Aorta (tissue), 5 donors: ENCODE results near the gene LRRFIP1. TPM values are rescaled to one million over a fixed set of nuclear protein-coding genes. Genes with fewer than 3 reads are reported as not detected.
A peak's percentile ranks its signal among the peaks of the same experiment; 100 is the strongest.

ENCODE experiments used
- ATAC-seq: fragments of 200-7000 bp; cut with Tn5 transposase; one replicate; pipeline ENCODE4 v1.9.1; 2022; ENCODE audit warnings: moderate library complexity; ENCODE audit not compliant: low FRiP score
- DNase-seq, 2 donors: peaks; one replicate each; pipeline ENCODE4 v3.0.0-alpha.2; 2020
- H3K27ac ChIP-seq, 2 donors: one replicate each; pipeline ENCODE4 v1.5.1; 2013; ENCODE audit warnings: low read length in 2 of 2, mild to moderate bottlenecking in 2 of 2, moderate library complexity in 2 of 2, control low read depth in 1 of 2, inconsistent platforms in 1 of 2, low read depth in 1 of 2
- H3K27me3 ChIP-seq, 2 donors: one replicate each; pipeline ENCODE4 v1.6.1; 2013; ENCODE audit warnings: control low read depth in 1 of 2, low read length in 1 of 2, mild to moderate bottlenecking in 1 of 2, moderate library complexity in 1 of 2; ENCODE audit not compliant: insufficient read depth in 2 of 2, control insufficient read depth in 1 of 2
- H3K36me3 ChIP-seq, 2 donors: one replicate each; pipeline ENCODE4 v1.6.1; 2013; ENCODE audit warnings: control low read depth in 1 of 2, low read length in 1 of 2, mild to moderate bottlenecking in 1 of 2; ENCODE audit not compliant: insufficient read depth in 2 of 2, control insufficient read depth in 1 of 2
- H3K4me1 ChIP-seq, 2 donors: one replicate each; pipeline ENCODE4 v1.6.1; 2013; ENCODE audit warnings: low read length in 2 of 2, control low read depth in 1 of 2, mild to moderate bottlenecking in 1 of 2, moderate library complexity in 1 of 2; ENCODE audit not compliant: insufficient read depth in 2 of 2, control insufficient read depth in 1 of 2
- H3K4me3 ChIP-seq, 2 donors: one replicate each; pipeline ENCODE4 v1.5.1; 2013; ENCODE audit warnings: low read length in 2 of 2, control low read depth in 1 of 2, mild to moderate bottlenecking in 1 of 2
- H3K9me3 ChIP-seq: one replicate; pipeline ENCODE4 v1.6.1; 2013; ENCODE audit warnings: mild to moderate bottlenecking, low read length; ENCODE audit not compliant: control insufficient read depth
- WGBS, 2 donors: extraction: QIAGEN DNeasy Blood & Tissue Kit; methylation state at CpG; one replicate each; pipeline ENCODE4 v1.1.7; 2013; 5-methylcytosine and 5-hydroxymethylcytosine counted together
- intact Hi-C, 2 donors: fragments of 100-400 bp; cut with DNase I; formaldehyde crosslinking; loops; one replicate each; pipeline versions ENCODE4 v1.14.2 to v1.15.0; 2022
- polyA plus RNA-seq, 2 donors: library from polyadenylated mRNA; stranded (reverse); fragments of 200-250 nt; gene quantifications; one replicate each; pipeline ENCODE4 v1.2.3, GENCODE V29; 2013
- total RNA-seq, 2 donors: library from RNA; stranded (reverse); fragmentation: NEBNext Ultra II Directional; extraction: Animal tissue kit (Norgen Biotek cat#: 25700); gene quantifications; one replicate each; pipeline ENCODE4 v1.2.1, GENCODE V29; 2021
- donor health status: healthy with polysubstance abuse.
- donor health status: Bipolar disorder and iron deficiency.
- donor health status: DM: no; HTN: no; CAD: no.
- donor health status: DM: no; HTN: no; CAD: no.
- donor health status: DM: yes; HTN: yes; CAD: no.

LRRFIP1 gene
- total and polyA plus RNA-seq, 4 donors: 100 to 348 (median 169) TPM

DNA sequence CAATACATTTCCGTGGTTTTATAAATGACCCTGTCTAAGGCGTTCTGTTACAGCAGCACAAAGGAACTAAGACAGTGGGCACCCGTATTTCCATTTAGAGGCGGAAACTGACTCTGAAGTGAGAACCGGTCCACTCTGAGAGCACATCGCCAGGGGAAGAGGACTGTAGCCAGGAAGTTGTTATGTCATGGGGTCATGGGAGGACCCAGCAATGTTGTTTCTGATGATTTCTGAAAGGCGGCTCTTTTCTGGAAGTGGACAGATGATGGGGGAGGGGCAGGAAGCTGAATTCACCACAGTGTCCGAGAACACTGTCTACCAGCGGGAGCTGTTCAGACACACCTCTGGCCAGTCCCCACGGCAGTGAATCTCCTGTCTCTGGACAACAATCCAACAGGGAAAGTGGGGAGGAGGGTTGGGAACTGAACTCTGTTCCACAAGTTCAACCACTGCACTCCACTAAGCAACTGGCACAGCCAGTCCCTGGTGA lies 2.1 kb upstream of the LRRFIP1 start:
- Histone ChIP-seq H3K4me1 (no peaks in the 10 kb centered on the region), H3K4me3 (no peak overlapping the region)
- no peak for ATAC-seq

DNA sequence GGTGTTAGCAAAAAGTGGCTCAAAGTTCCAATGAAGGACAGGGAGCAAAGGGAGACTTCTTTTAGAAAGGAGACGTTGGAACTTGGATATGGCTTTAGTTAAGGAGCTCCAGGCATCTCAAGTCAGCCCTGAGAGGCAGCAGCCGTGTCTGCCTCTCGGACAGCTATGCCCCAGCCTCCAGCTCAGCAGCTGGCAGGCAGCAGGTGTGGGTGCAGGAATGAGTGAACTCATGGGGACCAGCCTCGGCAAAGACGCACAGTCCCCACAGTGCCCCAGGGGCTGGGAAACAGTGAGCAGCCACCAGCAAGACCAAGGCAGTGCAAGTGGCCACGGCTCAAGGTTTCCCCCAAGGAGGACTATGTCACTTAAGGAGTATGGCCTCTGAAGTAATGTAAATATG lies 1.6 kb upstream of the LRRFIP1 start:
- DNase-seq (no peak), ATAC-seq (no peak)
- Histone ChIP-seq H3K4me1 (peaks cover 0 to 4% of the 10 kb centered on the region in 2 donors), H3K4me3 (no peak overlapping the region), H3K27ac (peak overlapping the region in 1 of 2 donors; percentile 78), H3K9me3 (no peaks in the 10 kb centered on the region), H3K27me3 (no peaks in the 10 kb centered on the region), H3K36me3 (no peaks in the 10 kb centered on the region)
- intact Hi-C loops: loop anchor here in 1 of 2 donors (5.0 kb wide), 2 partner anchors 33 to 37 kb away; partner anchors contain the start of gene RAB17
- 20 to 42% methylated on average over 6 of the region's 6 CpGs for whole genome bisulfite sequencing, 2 donors

More for the DNA sequence above, 2.1 kb upstream of the LRRFIP1 start:
- H3K27ac ChIP-seq: peak overlapping the region in 1 of 2 donors; percentile 78
- WGBS, 2 donors: 88 to 93% methylated on average over 10 of the region's 10 CpGs
- DNase-seq: peak in 1 of 2 donors; percentile 75
- no peaks in the 10 kb centered on the region for H3K36me3 ChIP-seq
- intact Hi-C loops: loop anchor here in 1 of 2 donors (5.0 kb wide), 2 partner anchors 33 to 37 kb away; partner anchors contain the start of gene RAB17
- H3K27me3 ChIP-seq: no peaks in the 10 kb centered on the region
- H3K9me3 ChIP-seq: no peaks in the 10 kb centered on the region

DNA sequence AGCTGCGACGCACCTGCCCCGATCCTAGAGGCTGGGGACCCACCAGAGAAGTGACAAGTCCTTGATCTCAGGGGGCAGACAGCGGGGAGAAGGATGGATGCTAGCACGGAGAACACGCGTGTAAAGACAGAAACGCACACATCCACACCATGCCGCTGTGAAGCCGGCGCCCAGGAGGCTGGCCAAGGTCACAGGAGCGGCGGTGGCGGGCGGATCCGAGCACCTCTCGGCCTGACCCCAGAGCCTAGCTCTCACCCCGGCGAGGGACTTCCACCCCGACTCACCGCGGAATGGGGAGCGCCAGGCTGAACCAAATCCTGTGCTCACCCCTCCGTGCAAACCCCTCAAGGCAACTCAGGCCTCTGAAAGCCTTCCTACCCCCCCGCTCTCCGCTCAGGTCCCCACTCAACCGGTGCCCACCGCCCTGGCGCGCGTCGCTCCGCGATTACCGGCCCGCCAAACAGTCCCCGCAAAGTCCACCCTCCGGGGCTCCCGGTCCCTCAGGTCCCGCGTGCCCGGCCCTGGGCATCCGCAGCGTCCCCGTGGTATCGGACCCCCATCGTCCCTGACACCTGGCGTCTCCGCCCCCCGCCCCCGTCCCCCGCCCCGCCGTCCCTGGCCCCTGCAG lies 460 bp upstream of the LRRFIP1 start:
- no peaks in the 10 kb centered on the region for H3K27me3 ChIP-seq
- peak; percentile 34 for ATAC-seq
- no peaks in the 10 kb centered on the region for H3K9me3 ChIP-seq
- H3K4me1 ChIP-seq: peaks cover 0 to 4% of the 10 kb centered on the region in 2 donors
- H3K27ac ChIP-seq: peak overlapping the region; percentile 45 to 78
- H3K4me3 ChIP-seq: peak overlapping the region; percentile 77 to 91
- intact Hi-C loops: loop anchor here in 1 of 2 donors (5.0 kb wide), 2 partner anchors 35 kb away; partner anchors contain the start of gene RAB17
- 20 to 23% methylated on average over 47 to 54 of the region's 54 CpGs for WGBS, 2 donors
- no peak for DNase-seq
- no peaks in the 10 kb centered on the region for H3K36me3 ChIP-seq

DNA sequence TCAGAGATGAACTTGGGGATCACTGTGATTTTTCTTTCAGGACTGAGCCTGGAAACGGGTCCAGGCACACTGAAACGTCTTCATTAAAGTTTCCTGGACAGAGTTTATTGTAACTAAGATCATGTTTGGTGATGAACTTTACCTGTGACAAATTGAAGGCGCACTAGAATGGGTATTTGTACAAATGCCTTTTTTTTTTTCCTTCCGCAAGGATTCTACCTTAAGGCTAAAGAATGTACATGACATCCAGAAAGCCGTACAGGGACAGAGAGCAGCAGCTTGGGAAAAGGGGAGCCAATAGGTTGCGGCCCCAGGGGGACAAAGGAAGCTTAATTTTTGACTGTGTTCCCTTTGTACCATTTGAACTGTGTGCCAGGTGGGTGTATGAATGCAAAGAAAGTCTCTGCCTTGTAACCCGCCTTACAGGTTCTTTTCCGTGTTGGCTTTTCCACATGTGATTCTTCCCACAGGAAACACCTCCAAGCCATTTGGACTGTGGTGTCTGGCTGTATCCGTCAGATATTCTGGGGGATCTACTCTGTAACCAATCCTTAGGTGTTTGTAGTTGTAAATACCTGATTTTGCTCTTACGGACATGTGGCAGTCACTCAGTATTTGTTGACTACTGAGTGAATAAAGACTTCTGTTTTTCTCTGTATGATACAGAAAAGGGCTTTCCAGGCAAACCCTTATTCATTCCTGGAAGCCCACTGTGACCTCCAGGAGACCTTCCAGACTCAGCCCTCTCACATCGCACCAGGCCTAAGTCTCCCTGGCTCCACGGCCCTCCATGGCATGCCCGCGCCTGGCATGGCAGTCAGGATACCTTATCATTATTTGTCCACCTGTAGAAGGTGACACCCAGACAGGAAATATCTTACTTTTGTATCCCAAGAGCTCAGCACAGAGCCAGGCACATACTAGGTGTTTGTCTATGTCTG lies 1.1 kb downstream of the LRRFIP1 start:
- no peak for ATAC-seq
- intact Hi-C loops: loop anchor here in 1 of 2 donors (5.0 kb wide), 2 partner anchors 34 to 36 kb away; partner anchors contain the start of gene RAB17

DNA sequence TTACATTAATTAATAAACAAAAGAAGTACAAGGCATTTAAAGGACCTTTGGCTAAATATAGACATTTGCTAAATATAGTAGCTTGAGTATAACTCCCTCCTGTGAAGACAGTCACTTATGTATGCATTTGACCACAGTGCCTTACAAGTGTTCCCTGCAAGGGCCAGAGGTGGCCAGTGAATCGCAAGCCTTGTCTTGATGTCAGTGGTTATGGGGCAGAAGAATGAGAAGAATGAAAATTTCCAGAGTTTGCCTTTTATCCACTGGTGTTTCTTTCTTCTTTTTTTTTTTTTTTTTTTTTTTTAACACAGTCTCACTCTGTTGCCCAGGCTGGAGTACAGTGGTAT lies 1.8 kb downstream of the LRRFIP1 start:
- Histone ChIP-seq H3K36me3 (no peaks in the 10 kb centered on the region), H3K4me1 (peaks cover 4 to 12% of the 10 kb centered on the region in 2 donors), H3K27ac (no peak overlapping the region), H3K4me3 (no peak overlapping the region), H3K27me3 (no peaks in the 10 kb centered on the region), H3K9me3 (no peaks in the 10 kb centered on the region)
- intact Hi-C loops: loop anchor here in 1 of 2 donors (5.0 kb wide), 2 partner anchors 33 to 37 kb away; partner anchors contain the start of gene RAB17
- WGBS, 2 donors: 76 to 85% methylated on average over 1 of the region's 1 CpG
- no peak for DNase-seq
- no peak for ATAC-seq

More for the DNA sequence above, 1.1 kb downstream of the LRRFIP1 start:
- no peak for DNase-seq
- Histone ChIP-seq H3K36me3 (no peaks in the 10 kb centered on the region), H3K9me3 (no peaks in the 10 kb centered on the region), H3K27me3 (no peaks in the 10 kb centered on the region), H3K4me3 (peak overlapping the region; percentile 77 to 91), H3K27ac (peak overlapping the region; percentile 61 to 89), H3K4me1 (peaks cover 4 to 9% of the 10 kb centered on the region in 2 donors)
- WGBS, 2 donors: 53 to 54% methylated on average over 14 of the region's 14 CpGs

DNA sequence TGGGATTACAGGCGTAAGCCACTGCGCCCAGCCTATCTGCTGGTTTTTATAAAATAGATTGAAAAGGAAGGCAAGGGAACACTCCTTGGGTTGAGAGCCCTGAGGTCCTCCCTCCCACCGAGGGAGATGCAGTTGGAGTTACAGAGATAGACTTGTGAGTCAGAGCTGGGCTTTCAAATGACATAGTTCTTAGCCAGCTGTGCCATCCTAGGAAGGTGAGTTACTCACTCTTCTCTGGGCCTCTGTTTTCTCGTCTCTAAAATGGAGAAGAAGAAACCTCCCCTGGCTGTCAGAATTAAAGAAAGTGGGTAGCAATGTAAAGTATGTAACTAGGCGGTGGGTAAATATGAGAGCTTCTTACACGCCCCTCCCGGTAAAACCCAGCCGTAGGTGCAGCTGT lies 2.4 kb downstream of the LRRFIP1 start:
- intact Hi-C loops: loop anchor here in 1 of 2 donors (5.0 kb wide), 2 partner anchors 33 to 37 kb away; partner anchors contain the start of gene RAB17
- WGBS, 2 donors: 72 to 90% methylated on average over 8 of the region's 8 CpGs
- DNase-seq (no peak), ATAC-seq (no peak)
- Histone ChIP-seq H3K4me1 (peaks cover 4 to 12% of the 10 kb centered on the region in 2 donors), H3K27me3 (no peaks in the 10 kb centered on the region), H3K36me3 (no peaks in the 10 kb centered on the region), H3K4me3 (no peak overlapping the region), H3K9me3 (no peaks in the 10 kb centered on the region), H3K27ac (no peak overlapping the region)

DNA sequence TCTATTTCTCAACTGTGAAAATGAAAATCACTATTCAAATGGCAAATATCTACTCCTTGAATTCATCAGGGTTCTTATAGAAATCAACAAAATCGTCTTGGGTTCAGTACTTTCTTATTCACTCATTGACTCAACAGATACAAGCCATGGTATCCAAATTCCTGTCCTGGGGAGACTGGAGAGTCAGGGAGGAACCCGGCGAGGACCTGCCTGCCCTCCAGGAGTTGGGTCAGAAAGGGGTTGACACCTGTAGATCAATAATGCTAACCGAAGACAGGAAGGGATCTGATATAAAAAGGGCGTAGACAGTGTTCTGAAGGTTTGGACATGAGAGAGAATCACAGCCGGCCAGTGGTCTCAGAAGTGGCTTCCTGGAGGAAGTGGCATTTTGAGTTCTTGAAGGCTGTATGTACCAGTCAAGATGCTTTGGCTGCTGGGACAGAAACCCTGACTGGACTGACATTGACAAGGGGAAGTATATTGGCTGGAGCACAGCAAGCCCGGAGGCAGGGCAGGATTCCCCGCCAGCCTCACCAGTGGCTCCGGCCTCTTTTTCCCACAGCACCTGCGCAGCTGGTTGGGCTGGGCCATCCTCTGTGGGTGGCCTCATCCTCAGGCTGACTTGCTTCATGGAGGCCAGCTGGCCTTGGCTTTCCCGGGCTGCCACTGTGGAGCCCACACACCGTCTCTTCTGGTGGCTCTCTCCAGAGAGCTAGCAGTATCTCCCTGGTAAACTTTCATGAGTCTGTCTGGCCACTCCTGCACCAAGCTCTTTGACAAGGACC lies 3.0 kb downstream of the LRRFIP1 start:
- no peaks in the 10 kb centered on the region for H3K27me3 ChIP-seq
- H3K9me3 ChIP-seq: no peaks in the 10 kb centered on the region
- no peak overlapping the region for H3K4me3 ChIP-seq
- intact Hi-C loops: no loop called here
- H3K4me1 ChIP-seq: peaks cover 4 to 12% of the 10 kb centered on the region in 2 donors
- no peak for DNase-seq
- no peak for ATAC-seq
- WGBS, 2 donors: 75 to 86% methylated on average over 12 of the region's 12 CpGs
- no peaks in the 10 kb centered on the region for H3K36me3 ChIP-seq
- H3K27ac ChIP-seq: peak overlapping the region; percentile 45 to 62
